Heart right ventricle (tissue), 16 donors: Measurements from ENCODE around the gene MALRD1. TPM values are rescaled to one million over a fixed set of nuclear protein-coding genes. Genes with fewer than 3 reads are reported as not detected.
"Not testable (repeated sequence)": the region's sequence is repeated elsewhere in the genome, so short reads cannot be mapped to it uniquely, and the experiment has no call there.

Experiments used
- ATAC-seq, 8 donors: fragments of 200-7000 bp; cut with Tn5 transposase; one replicate each; pipeline ENCODE4 v1.9.1; 2020; ENCODE audit warnings: mild to moderate bottlenecking in 8 of 8, moderate library complexity in 8 of 8, moderate number of reproducible peaks in 1 of 8
- DNase-seq, 2 donors: peaks; one replicate each; pipeline ENCODE4 v3.0.0-alpha.2; 2020
- H3K27ac ChIP-seq, 10 donors: fragments of 200-600 bp; sonication (generic) in 2 of 10; one replicate each; pipeline versions ENCODE4 v1.5.0 to v1.8.0; 2020 to 2022; ENCODE audit warnings: mild to moderate bottlenecking in 3 of 10
- H3K27me3 ChIP-seq, 7 donors: fragments of 200-600 bp; one replicate each; pipeline ENCODE4 v1.8.0; 2021 to 2022; ENCODE audit warnings: mild to moderate bottlenecking in 2 of 7
- H3K36me3 ChIP-seq, 9 donors: fragments of 200-600 bp; sonication (generic) in 1 of 9; one replicate each; pipeline versions ENCODE4 v1.5.0 to v1.8.0; 2020 to 2022; ENCODE audit warnings: mild to moderate bottlenecking in 2 of 9
- H3K4me1 ChIP-seq, 9 donors: fragments of 200-600 bp; sonication (generic) in 1 of 9; one replicate each; pipeline versions ENCODE4 v1.5.0 to v1.8.0; 2020 to 2022; ENCODE audit warnings: mild to moderate bottlenecking in 4 of 9
- H3K4me3 ChIP-seq, 10 donors: fragments of 200-600 bp; sonication (generic) in 2 of 10; one replicate each; pipeline versions ENCODE4 v1.5.0 to v1.8.0; 2020 to 2022; ENCODE audit warnings: mild to moderate bottlenecking in 7 of 10, moderate library complexity in 2 of 10
- H3K9me3 ChIP-seq, 11 donors: fragments of 200-600 bp in 10 of 11; sonication (generic) in 2 of 11; one replicate each; pipeline versions ENCODE4 v1.5.0 to v1.8.0; 2013 to 2022; ENCODE audit warnings: mild to moderate bottlenecking in 2 of 11, control low read depth in 1 of 11, moderate library complexity in 1 of 11
- CTCF ChIP-seq, 9 donors: fragments of 200-600 bp; sonication (generic) in 2 of 9; IDR thresholded peaks; one replicate each; pipeline versions ENCODE4 v1.5.0 to v1.8.0; 2021 to 2022; ENCODE audit warnings: antibody characterized with exemption in 9 of 9, mild to moderate bottlenecking in 5 of 9, moderate library complexity in 1 of 9
- WGBS, 2 donors: extraction: QIAGEN DNeasy Blood & Tissue Kit; methylation state at CpG; one replicate each; pipeline ENCODE4 v1.1.7; 2013; ENCODE audit warnings: inconsistent platforms in 1 of 2; 5-methylcytosine and 5-hydroxymethylcytosine counted together
- intact Hi-C, 10 donors: fragments of 100-400 bp; cut with DNase I; formaldehyde crosslinking; loops; one replicate each; pipeline versions ENCODE4 v1.11.1 to v1.14.2; 2022
- polyA plus RNA-seq, 2 donors: library from polyadenylated mRNA; stranded (reverse); fragments of 200-250 nt; gene quantifications; one replicate each; pipeline ENCODE4 v1.2.3, GENCODE V29; 2013
- total RNA-seq, 10 donors: library from RNA; stranded (reverse); fragmentation: NEBNext Ultra II Directional in 3 of 10; extraction: Animal tissue kit (Norgen Biotek cat#: 25700) in 3 of 10; gene quantifications; one replicate each; pipeline versions ENCODE4 v1.2.1 to v1.2.4, GENCODE V29; 2021 to 2023
- donor health status: Arrhythmogenic right ventricular cardiomyopathy.
- donor health status: ischemic (EF 13 %, LVEDD 7.1; RV severe dilation, severe dysfunction).
- donor health status: healthy with polysubstance abuse.
- donor health status: DM: no; HTN: yes; CAD: no.
- donor health status: DM: no; HTN: no; CAD: no.
- donor health status: ischemic (EF 25% LVEDD 6.9; RV normal size, moderate dysfunction).
- donor health status: ischemic (EF 25% LVEDD 5.7; RV mildly dilated, moderate dysfunction).
- donor health status: healthy.
- donor health status: DM: yes; HTN: yes; CAD: no.
- donor health status: Ischemic cardiomyopathy.
- donor health status: ischemic (EF 35%, LVEDD 5.7; RV mildly dilated, moderate dysfunction).
- donor health status: nonischemic (EF 11% LVEDD 7.7; RV severe dilation, severe dysfunction).
- donor health status: DM: yes; HTN: yes; CAD: no.
- donor health status: PGD.
- donor health status: ischemic (EF 29% LVEDD 5.4; RV normal size, mild dysfunction).
- donor health status: nonischemic (EF 23%, LVEDD 6.1; RV moderate dilation, normal function).

The MALRD1 gene
- total and polyA plus RNA-seq, 12 donors: 0.10 to 2.2 (median 0.47) TPM

GRCh38 chr10:19505320-19506312 is 457.0 kb downstream of the MALRD1 start:
- no peak for TF ChIP-seq CTCF (IDR thresholded peaks at IDR 0.05)
- Histone ChIP-seq H3K4me1 (no peaks in the 10 kb centered on the region), H3K9me3 (peaks cover 0 to 4% (median 0%) of the 10 kb centered on the region in 11 donors), H3K27me3 (no peaks in the 10 kb centered on the region), H3K36me3 (no peaks in the 10 kb centered on the region), H3K27ac (no peak overlapping the region), H3K4me3 (no peak overlapping the region)
- 86% methylated on average over 6 of the region's 6 CpGs for WGBS, 2 donors
- intact Hi-C loops: no loop called here
- DNase-seq (no peak), ATAC-seq (no peak)

- intact Hi-C loops: not testable (repeated sequence)
- 61 to 67% methylated on average over 8 of the region's 8 CpGs for WGBS, 2 donors
Observed at GRCh38 chr10:19510005-19510732, 461.6 kb downstream of the MALRD1 start.

GRCh38 chr10:19518109-19518508 is 469.5 kb downstream of the MALRD1 start:
- no peak overlapping the region for H3K4me3 ChIP-seq
- no peaks in the 10 kb centered on the region for H3K36me3 ChIP-seq
- no peaks in the 10 kb centered on the region for H3K27me3 ChIP-seq
- H3K4me1 ChIP-seq: no peaks in the 10 kb centered on the region
- no peak overlapping the region for H3K27ac ChIP-seq
- ATAC-seq: no peak
- intact Hi-C loops: no loop called here
- DNase-seq: no peak
- H3K9me3 ChIP-seq: peaks cover 0 to 17% (median 5%) of the 10 kb centered on the region in 11 donors
- no peak for TF ChIP-seq CTCF (IDR thresholded peaks at IDR 0.05)

More at GRCh38 chr10:19510005-19510732, 461.6 kb downstream of the MALRD1 start:
- H3K9me3 ChIP-seq, ATAC-seq, DNase-seq, H3K27ac ChIP-seq, H3K36me3 ChIP-seq, H3K27me3 ChIP-seq, H3K4me3 ChIP-seq, H3K4me1 ChIP-seq: not testable (repeated sequence)

- TF ChIP-seq CTCF (IDR thresholded peaks at IDR 0.05): no peak
- intact Hi-C loops: no loop called here
- WGBS, 2 donors: 95 to 100% methylated on average over 1 of the region's 1 CpG
- ATAC-seq (no peak), DNase-seq (no peak)
- H3K4me3 ChIP-seq: no peak overlapping the region
- H3K27ac ChIP-seq: no peak overlapping the region
- peaks cover 0 to 17% (median 5%) of the 10 kb centered on the region in 11 donors for H3K9me3 ChIP-seq
- H3K27me3 ChIP-seq: no peaks in the 10 kb centered on the region
- no peaks in the 10 kb centered on the region for H3K36me3 ChIP-seq
- H3K4me1 ChIP-seq: no peaks in the 10 kb centered on the region
Observed at GRCh38 chr10:19518632-19519031, 470.0 kb downstream of the MALRD1 start.
